Measurements from ENCODE around the gene DUSP16. TPM values are rescaled to one million over a fixed set of nuclear protein-coding genes. Genes with fewer than 3 reads are reported as not detected.
"Not testable (repeated sequence)": the region's sequence is repeated elsewhere in the genome, so short reads cannot be mapped to it uniquely, and the experiment has no call there.

DUSP16 gene
- total RNA-seq, 1 donor from 2014 or later: 12.9 TPM

GRCh38 chr12:12528361-12529270 lies 34.0 kb downstream of the DUSP16 start:
- H3K27ac Mint-ChIP-seq (ENCODE audit: unreplicated experiment): no peak overlapping the region

GRCh38 chr12:12527820-12528296 lies 34.8 kb downstream of the DUSP16 start:
- H3K27me3 Mint-ChIP-seq (ENCODE audit: unreplicated experiment): no peaks in the 10 kb centered on the region
- H3K4me3 Mint-ChIP-seq (ENCODE audit: unreplicated experiment): no peak overlapping the region

More at GRCh38 chr12:12528361-12529270, 34.0 kb downstream of the DUSP16 start:
- peaks cover 8% of the 10 kb centered on the region for H3K4me1 Mint-ChIP-seq (ENCODE audit: unreplicated experiment)
- no peak for DNase-seq (ENCODE audit: low spot score)
- no peaks in the 10 kb centered on the region for H3K9me3 Mint-ChIP-seq (ENCODE audit: unreplicated experiment)
- no peaks in the 10 kb centered on the region for H3K27me3 Mint-ChIP-seq (ENCODE audit: unreplicated experiment)
- TF ChIP-seq, protein P1, sequence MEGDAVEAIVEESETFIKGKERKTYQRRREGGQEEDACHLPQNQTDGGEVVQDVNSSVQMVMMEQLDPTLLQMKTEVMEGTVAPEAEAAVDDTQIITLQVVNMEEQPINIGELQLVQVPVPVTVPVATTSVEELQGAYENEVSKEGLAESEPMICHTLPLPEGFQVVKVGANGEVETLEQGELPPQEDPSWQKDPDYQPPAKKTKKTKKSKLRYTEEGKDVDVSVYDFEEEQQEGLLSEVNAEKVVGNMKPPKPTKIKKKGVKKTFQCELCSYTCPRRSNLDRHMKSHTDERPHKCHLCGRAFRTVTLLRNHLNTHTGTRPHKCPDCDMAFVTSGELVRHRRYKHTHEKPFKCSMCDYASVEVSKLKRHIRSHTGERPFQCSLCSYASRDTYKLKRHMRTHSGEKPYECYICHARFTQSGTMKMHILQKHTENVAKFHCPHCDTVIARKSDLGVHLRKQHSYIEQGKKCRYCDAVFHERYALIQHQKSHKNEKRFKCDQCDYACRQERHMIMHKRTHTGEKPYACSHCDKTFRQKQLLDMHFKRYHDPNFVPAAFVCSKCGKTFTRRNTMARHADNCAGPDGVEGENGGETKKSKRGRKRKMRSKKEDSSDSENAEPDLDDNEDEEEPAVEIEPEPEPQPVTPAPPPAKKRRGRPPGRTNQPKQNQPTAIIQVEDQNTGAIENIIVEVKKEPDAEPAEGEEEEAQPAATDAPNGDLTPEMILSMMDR (IDR thresholded peaks at IDR 0.05; ENCODE audit: unreplicated experiment): no peak
- no peak overlapping the region for H3K4me3 Mint-ChIP-seq (ENCODE audit: unreplicated experiment)
- no peaks in the 10 kb centered on the region for H3K36me3 Mint-ChIP-seq (ENCODE audit: low read depth, unreplicated experiment)

DNA sequence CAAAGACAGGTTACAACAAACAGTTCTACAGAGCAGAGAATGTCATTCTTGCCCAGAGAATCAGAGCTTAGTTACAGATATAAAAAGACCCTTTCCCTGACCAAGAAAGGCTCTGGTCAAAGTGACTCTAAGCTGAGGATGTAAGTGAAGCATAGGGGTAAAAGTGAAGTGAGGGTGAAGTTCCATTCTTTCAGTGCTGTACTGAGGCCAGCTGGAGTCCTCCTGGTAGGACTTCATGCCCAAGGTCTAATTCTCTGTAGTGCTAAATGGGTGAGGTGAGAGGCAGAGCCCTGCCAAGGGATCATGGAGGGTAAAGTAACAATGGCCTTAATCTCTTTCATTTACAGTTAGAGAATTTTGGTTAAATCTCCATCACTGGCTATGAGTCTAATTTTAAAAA lies 38.5 kb downstream of the DUSP16 start:
- DNase-seq (ENCODE audit: low spot score): no peak
- no peak overlapping the region for H3K27ac Mint-ChIP-seq (ENCODE audit: unreplicated experiment)
- H3K4me3 Mint-ChIP-seq (ENCODE audit: unreplicated experiment): no peak overlapping the region
- H3K27me3 Mint-ChIP-seq (ENCODE audit: unreplicated experiment): no peaks in the 10 kb centered on the region
- no peaks in the 10 kb centered on the region for H3K9me3 Mint-ChIP-seq (ENCODE audit: unreplicated experiment)
- no peaks in the 10 kb centered on the region for H3K36me3 Mint-ChIP-seq (ENCODE audit: low read depth, unreplicated experiment)
- H3K4me1 Mint-ChIP-seq (ENCODE audit: unreplicated experiment): peaks cover 9% of the 10 kb centered on the region
- TF ChIP-seq, protein P1 (IDR thresholded peaks at IDR 0.05; ENCODE audit: unreplicated experiment): no peak

More at GRCh38 chr12:12527820-12528296, 34.8 kb downstream of the DUSP16 start:
- TF ChIP-seq, protein P1 (IDR thresholded peaks at IDR 0.05; ENCODE audit: unreplicated experiment): no peak
- DNase-seq (ENCODE audit: low spot score): no peak
- Mint-ChIP-seq H3K36me3 (ENCODE audit: low read depth, unreplicated experiment) (no peaks in the 10 kb centered on the region), H3K27ac (ENCODE audit: unreplicated experiment) (no peak overlapping the region), H3K4me1 (ENCODE audit: unreplicated experiment) (peaks cover 8% of the 10 kb centered on the region), H3K9me3 (ENCODE audit: unreplicated experiment) (no peaks in the 10 kb centered on the region)

GRCh38 chr12:12523229-12523628 lies 39.4 kb downstream of the DUSP16 start:
- no peaks in the 10 kb centered on the region for H3K9me3 Mint-ChIP-seq (ENCODE audit: unreplicated experiment)
- H3K36me3 Mint-ChIP-seq (ENCODE audit: low read depth, unreplicated experiment): no peaks in the 10 kb centered on the region
- H3K27ac Mint-ChIP-seq (ENCODE audit: unreplicated experiment): no peak overlapping the region
- DNase-seq (ENCODE audit: low spot score): no peak
- TF ChIP-seq, protein P1 (IDR thresholded peaks at IDR 0.05; ENCODE audit: unreplicated experiment): no peak
- peaks cover 9% of the 10 kb centered on the region for H3K4me1 Mint-ChIP-seq (ENCODE audit: unreplicated experiment)
- no peaks in the 10 kb centered on the region for H3K27me3 Mint-ChIP-seq (ENCODE audit: unreplicated experiment)
- H3K4me3 Mint-ChIP-seq (ENCODE audit: unreplicated experiment): no peak overlapping the region

GRCh38 chr12:12522657-12523056 lies 40.0 kb downstream of the DUSP16 start:
- H3K4me3 Mint-ChIP-seq (ENCODE audit: unreplicated experiment); H3K27me3 Mint-ChIP-seq (ENCODE audit: unreplicated experiment); H3K27ac Mint-ChIP-seq (ENCODE audit: unreplicated experiment); H3K4me1 Mint-ChIP-seq (ENCODE audit: unreplicated experiment); H3K9me3 Mint-ChIP-seq (ENCODE audit: unreplicated experiment); DNase-seq (ENCODE audit: low spot score); H3K36me3 Mint-ChIP-seq (ENCODE audit: low read depth, unreplicated experiment): not testable (repeated sequence)

Data from endothelial cell (in vitro differentiated cells).